ENCODE data around the gene CELSR1.

CELSR1 gene, protein sequence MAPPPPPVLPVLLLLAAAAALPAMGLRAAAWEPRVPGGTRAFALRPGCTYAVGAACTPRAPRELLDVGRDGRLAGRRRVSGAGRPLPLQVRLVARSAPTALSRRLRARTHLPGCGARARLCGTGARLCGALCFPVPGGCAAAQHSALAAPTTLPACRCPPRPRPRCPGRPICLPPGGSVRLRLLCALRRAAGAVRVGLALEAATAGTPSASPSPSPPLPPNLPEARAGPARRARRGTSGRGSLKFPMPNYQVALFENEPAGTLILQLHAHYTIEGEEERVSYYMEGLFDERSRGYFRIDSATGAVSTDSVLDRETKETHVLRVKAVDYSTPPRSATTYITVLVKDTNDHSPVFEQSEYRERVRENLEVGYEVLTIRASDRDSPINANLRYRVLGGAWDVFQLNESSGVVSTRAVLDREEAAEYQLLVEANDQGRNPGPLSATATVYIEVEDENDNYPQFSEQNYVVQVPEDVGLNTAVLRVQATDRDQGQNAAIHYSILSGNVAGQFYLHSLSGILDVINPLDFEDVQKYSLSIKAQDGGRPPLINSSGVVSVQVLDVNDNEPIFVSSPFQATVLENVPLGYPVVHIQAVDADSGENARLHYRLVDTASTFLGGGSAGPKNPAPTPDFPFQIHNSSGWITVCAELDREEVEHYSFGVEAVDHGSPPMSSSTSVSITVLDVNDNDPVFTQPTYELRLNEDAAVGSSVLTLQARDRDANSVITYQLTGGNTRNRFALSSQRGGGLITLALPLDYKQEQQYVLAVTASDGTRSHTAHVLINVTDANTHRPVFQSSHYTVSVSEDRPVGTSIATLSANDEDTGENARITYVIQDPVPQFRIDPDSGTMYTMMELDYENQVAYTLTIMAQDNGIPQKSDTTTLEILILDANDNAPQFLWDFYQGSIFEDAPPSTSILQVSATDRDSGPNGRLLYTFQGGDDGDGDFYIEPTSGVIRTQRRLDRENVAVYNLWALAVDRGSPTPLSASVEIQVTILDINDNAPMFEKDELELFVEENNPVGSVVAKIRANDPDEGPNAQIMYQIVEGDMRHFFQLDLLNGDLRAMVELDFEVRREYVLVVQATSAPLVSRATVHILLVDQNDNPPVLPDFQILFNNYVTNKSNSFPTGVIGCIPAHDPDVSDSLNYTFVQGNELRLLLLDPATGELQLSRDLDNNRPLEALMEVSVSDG (N-terminal part only)

DNA sequence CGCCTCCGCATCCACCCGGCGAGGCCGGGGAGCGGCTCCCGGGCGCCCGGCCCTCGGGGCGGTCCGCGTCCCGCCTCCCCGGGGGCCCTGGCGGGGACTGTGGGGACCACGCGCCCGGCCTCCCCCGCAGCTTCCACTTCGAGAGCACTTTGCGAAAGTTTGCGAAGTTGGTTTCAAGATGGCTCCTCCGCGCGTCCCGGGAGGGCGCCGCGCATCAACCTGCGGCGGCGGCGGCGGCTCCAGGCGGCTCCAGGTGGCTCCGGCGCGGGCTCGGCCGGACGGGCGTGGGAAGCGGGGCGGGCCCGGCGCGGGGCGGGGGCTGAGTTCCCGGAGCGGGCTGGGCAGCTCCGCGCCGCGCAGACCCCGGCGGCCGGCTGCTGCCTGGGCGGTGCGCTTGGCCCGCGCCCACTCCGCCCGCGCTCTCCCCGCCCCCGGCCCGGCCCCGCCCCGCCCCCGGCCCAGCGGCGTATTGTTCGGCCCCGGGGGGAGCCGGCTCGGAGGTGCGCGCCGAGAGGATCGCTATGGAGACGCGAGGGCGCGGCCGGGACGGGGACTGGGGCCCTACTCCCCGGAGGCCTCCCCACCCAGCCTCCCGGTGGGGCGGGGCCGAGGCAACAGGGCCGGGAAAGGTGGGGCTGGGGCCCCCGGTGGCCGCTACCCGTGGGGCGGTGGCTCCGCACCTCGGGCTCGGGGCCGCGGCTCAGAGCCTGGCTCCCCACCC, at the start of gene CELSR1:
Gene CELSR1, minus strand, starts transcription at position 396 of the 721 bp plus-strand sequence. CDS start 450 bp downstream, outside the sequence.
- H3K36me3 ChIP-seq (ENCODE audit: control insufficient read depth, insufficient read depth, low read length) = peaks cover 8% of the 10 kb centered on the region
- peaks cover 21% of the 10 kb centered on the region for H3K27me3 ChIP-seq (ENCODE audit: control insufficient read depth, insufficient read depth, low read length)
- no peak within 1 kb of the TSS for H3K9ac ChIP-seq (ENCODE audit: low read depth, low read length)
- H3K4me3 ChIP-seq (ENCODE audit: low read depth, low read length) = peak within 1 kb of the TSS; percentile 31
- no peaks in the 10 kb centered on the region for H3K9me3 ChIP-seq (ENCODE audit: control insufficient read depth, insufficient read depth, low read length)
- peaks cover 3% of the 10 kb centered on the region for H3K4me1 ChIP-seq (ENCODE audit: control insufficient read depth, insufficient read depth, low read length)

DNA sequence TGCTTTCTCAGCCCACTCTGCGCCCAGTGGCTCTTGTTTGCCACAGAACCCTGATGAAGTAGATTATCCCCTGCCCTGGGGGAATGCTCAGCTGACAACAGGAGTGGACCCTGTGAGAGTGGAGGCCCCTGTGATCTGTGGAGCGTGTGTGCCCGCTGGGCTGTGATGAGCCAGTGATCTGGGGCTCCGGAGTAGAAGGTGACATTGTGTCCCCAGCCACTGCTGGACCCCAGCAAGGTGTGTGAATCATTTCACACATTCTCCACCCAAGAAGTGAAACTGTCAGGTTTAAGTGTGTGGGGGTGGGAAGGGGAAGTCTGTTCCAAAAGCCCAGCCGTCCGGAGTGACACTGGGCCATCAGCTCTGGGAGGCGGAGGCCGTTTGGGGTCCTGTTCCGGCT, 49.6 kb upstream of the CELSR1 start:
- peaks cover 7% of the 10 kb centered on the region for H3K4me1 ChIP-seq (ENCODE audit: control insufficient read depth, insufficient read depth, low read length)
- no peak overlapping the region for H3K4me3 ChIP-seq (ENCODE audit: low read depth, low read length)
- no peak overlapping the region for H3K9ac ChIP-seq (ENCODE audit: low read depth, low read length)
- H3K27me3 ChIP-seq (ENCODE audit: control insufficient read depth, insufficient read depth, low read length) = no peaks in the 10 kb centered on the region
- H3K9me3 ChIP-seq (ENCODE audit: control insufficient read depth, insufficient read depth, low read length) = no peaks in the 10 kb centered on the region
- H3K36me3 ChIP-seq (ENCODE audit: control insufficient read depth, insufficient read depth, low read length) = no peaks in the 10 kb centered on the region

DNA sequence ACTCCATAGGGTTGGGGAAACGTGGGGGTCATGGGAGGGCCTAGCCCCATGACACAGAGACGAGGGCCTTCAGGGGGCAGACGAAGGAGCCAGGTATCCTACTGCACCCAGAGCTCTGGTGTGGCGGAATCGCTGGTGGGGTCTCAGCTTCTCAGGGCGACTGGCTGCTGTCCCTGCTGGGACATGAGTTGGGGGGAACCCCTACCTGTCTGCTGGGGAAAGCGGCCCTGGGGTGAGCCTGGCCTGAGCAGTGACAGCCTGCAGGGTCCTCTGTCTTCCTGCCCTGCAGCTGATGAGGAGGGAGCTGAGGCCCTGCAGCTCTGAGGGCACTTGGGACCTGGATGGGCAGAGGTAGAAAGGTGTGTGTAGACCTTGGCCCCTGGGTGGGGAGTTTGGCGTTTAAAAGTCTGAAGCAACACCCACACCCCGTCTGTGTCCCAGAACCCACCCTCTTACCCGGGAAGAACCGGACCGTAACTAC, 49.2 kb upstream of the CELSR1 start:
- H3K9me3 ChIP-seq (ENCODE audit: control insufficient read depth, insufficient read depth, low read length) = no peaks in the 10 kb centered on the region
- peaks cover 7% of the 10 kb centered on the region for H3K4me1 ChIP-seq (ENCODE audit: control insufficient read depth, insufficient read depth, low read length)
- H3K27me3 ChIP-seq (ENCODE audit: control insufficient read depth, insufficient read depth, low read length) = no peaks in the 10 kb centered on the region
- H3K9ac ChIP-seq (ENCODE audit: low read depth, low read length) = no peak overlapping the region
- no peaks in the 10 kb centered on the region for H3K36me3 ChIP-seq (ENCODE audit: control insufficient read depth, insufficient read depth, low read length)
- H3K4me3 ChIP-seq (ENCODE audit: low read depth, low read length) = no peak overlapping the region

DNA sequence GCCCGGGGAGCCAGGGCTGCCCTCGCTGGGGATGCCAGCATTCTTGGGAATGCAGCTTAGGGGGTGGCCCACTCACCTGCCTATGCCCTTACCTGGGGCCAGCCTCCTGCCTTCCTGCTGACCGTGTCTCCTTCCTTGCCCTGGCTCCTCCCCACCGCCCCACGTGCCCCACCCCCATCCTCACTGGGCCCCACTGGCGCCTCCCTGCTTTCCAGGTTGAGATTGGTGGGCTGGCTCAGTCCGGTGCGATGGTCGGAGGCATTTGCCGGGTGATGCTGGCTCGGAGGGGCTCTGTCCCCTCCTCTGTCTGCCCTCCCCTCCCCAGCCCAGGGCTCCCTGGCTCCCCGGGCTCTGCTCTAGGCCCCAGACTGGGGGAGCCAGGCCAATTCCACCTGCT, 48.7 kb upstream of the CELSR1 start:
- Histone ChIP-seq H3K36me3 (ENCODE audit: control insufficient read depth, insufficient read depth, low read length) (no peaks in the 10 kb centered on the region), H3K9me3 (ENCODE audit: control insufficient read depth, insufficient read depth, low read length) (no peaks in the 10 kb centered on the region), H3K9ac (ENCODE audit: low read depth, low read length) (no peak overlapping the region), H3K4me3 (ENCODE audit: low read depth, low read length) (no peak overlapping the region), H3K27me3 (ENCODE audit: control insufficient read depth, insufficient read depth, low read length) (no peaks in the 10 kb centered on the region), H3K4me1 (ENCODE audit: control insufficient read depth, insufficient read depth, low read length) (peaks cover 7% of the 10 kb centered on the region)

DNA sequence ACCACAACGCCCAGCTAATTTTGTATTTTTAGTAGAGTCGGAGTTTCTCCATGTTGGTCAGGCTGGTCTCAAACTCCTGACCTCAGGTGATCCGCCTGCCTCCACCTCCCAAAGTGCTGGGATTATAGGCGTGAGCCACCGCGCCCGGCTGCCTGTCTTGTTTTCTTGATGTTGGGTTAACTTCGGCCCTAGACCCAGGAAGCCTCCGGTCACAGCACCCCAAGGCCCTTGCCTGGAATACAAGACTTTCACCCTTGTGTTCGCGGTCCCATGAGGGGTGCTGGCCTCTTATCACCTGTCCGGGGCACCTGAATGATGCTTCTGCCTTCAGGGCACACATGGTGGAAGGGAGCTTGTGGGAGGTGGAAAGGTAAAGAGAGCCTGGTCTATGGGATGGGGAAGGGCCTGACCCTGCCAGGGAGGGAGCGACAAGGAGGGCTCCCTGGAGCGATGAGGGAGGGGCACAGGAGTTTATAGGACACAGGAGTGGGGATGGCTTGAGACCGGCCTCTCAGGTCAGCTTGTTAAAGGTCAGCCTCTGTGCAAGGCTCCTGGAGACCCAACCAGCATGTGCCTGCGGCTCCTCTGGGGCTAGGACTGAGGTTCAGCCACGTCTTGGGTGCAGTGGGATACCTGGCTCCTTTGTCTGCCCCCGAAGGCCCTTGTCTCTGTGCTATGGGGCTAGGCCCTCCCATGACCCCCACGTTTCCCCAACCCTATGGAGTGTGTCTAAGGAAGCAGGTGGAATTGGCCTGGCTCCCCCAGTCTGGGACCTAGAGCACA, 48.1 kb upstream of the CELSR1 start:
- Histone ChIP-seq H3K36me3 (ENCODE audit: control insufficient read depth, insufficient read depth, low read length) (no peaks in the 10 kb centered on the region), H3K9me3 (ENCODE audit: control insufficient read depth, insufficient read depth, low read length) (no peaks in the 10 kb centered on the region), H3K27me3 (ENCODE audit: control insufficient read depth, insufficient read depth, low read length) (no peaks in the 10 kb centered on the region), H3K4me3 (ENCODE audit: low read depth, low read length) (no peak overlapping the region), H3K4me1 (ENCODE audit: control insufficient read depth, insufficient read depth, low read length) (peaks cover 7% of the 10 kb centered on the region), H3K9ac (ENCODE audit: low read depth, low read length) (no peak overlapping the region)

DNA sequence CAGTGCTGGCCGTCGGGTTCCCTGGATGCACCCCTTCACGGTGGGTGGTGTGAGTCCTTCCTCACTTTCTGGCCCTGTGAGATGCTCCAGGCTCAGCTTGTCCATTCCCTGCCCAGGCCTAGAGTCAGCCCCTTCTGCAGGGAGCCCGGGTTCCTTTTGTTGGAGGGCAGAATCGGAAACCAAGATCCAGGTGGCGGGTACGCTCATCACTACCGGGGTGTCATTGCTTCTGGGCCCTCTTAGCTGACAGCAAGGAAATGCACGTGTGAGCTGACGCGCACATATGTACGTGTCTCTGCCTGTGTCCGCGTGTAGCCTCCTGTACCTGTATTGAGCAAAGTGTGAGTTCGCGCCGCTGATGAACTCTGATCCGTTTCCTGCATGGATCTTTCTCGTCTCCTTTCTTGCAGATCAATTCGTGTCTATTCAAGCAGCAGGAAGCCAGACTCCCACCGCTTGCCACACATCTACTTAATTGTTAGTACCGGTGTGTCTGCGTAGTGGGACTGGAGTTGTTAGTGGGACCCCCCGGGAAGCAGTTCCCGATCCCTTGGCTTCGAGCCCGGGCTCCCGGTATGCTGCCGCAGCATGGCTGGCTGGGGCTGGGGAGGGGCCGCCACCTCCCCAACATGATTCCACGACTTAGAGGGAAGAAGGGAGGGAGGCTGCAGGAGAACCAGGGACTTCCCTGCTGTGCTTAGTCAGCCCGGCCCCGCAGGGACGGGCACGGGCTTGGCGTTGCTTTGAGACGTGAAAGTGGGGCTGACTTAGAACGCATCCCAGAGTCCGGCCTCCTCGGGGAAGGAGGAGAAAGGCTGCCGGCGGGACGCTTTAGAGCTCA, 46.9 kb upstream of the CELSR1 start:
- H3K9me3 ChIP-seq (ENCODE audit: control insufficient read depth, insufficient read depth, low read length) = no peaks in the 10 kb centered on the region
- no peak overlapping the region for H3K9ac ChIP-seq (ENCODE audit: low read depth, low read length)
- H3K4me3 ChIP-seq (ENCODE audit: low read depth, low read length) = peak overlapping the region; percentile 7
- H3K36me3 ChIP-seq (ENCODE audit: control insufficient read depth, insufficient read depth, low read length) = no peaks in the 10 kb centered on the region
- H3K4me1 ChIP-seq (ENCODE audit: control insufficient read depth, insufficient read depth, low read length) = peaks cover 5% of the 10 kb centered on the region
- H3K27me3 ChIP-seq (ENCODE audit: control insufficient read depth, insufficient read depth, low read length) = no peaks in the 10 kb centered on the region

DNA sequence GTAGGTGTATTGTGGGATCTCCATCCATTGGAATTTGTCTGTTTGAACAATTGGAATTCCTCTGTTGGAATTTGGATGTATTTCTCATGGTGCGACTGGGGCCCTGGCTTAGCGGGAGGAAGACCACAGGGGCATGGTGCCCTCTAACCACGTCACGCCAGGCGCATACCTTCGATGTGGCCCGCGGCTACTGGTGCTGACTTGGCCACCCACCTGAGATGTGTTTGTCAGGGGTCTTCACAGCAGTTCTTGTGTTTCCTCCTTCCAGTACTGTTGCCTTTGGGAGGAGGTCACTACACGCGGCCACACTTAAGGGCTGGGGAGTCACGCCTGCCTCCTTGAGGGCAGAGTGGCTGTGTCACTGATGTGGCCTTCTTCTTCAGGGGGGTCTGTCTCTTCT, 46.2 kb upstream of the CELSR1 start:
- no peak overlapping the region for H3K9ac ChIP-seq (ENCODE audit: low read depth, low read length)
- H3K36me3 ChIP-seq (ENCODE audit: control insufficient read depth, insufficient read depth, low read length) = no peaks in the 10 kb centered on the region
- no peak overlapping the region for H3K4me3 ChIP-seq (ENCODE audit: low read depth, low read length)
- H3K9me3 ChIP-seq (ENCODE audit: control insufficient read depth, insufficient read depth, low read length) = no peaks in the 10 kb centered on the region
- H3K4me1 ChIP-seq (ENCODE audit: control insufficient read depth, insufficient read depth, low read length) = peaks cover 5% of the 10 kb centered on the region
- H3K27me3 ChIP-seq (ENCODE audit: control insufficient read depth, insufficient read depth, low read length) = no peaks in the 10 kb centered on the region

DNA sequence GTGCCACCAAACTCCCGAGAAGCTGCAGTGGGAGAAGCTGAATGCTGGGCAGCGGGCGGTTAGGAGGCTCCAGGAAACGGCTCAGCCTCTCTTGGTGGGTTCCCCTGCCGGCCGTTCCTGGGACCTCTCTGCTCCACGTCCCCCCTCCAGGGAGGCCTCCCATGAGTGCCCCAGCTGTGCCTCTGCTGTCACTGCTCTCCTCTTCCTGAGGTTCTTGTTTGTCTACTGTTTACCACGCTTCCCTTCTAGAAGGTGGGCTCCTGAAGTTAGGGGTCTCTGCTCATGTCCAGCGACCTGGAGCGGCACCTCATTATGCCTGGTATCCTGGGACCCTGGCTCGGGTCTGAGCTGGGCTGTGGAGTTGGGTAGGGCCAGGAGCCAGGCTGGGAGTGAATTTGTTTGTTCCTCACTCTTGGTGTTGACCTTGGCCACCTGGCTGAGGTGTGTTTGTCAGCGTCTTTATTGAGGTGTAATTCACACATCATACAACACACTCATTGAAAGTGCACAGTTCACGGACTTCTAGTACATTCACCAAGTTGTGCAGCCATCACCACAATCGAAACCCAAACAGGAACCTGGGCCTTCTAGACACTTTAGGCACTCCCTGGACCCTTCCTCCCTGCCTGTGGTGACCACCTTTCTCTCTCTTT, 45.0 kb upstream of the CELSR1 start:
- no peak overlapping the region for H3K4me3 ChIP-seq (ENCODE audit: low read depth, low read length)
- H3K9ac ChIP-seq (ENCODE audit: low read depth, low read length) = no peak overlapping the region
- no peaks in the 10 kb centered on the region for H3K9me3 ChIP-seq (ENCODE audit: control insufficient read depth, insufficient read depth, low read length)
- peaks cover 5% of the 10 kb centered on the region for H3K4me1 ChIP-seq (ENCODE audit: control insufficient read depth, insufficient read depth, low read length)
- H3K27me3 ChIP-seq (ENCODE audit: control insufficient read depth, insufficient read depth, low read length) = peaks cover 3% of the 10 kb centered on the region
- H3K36me3 ChIP-seq (ENCODE audit: control insufficient read depth, insufficient read depth, low read length) = no peaks in the 10 kb centered on the region

DNA sequence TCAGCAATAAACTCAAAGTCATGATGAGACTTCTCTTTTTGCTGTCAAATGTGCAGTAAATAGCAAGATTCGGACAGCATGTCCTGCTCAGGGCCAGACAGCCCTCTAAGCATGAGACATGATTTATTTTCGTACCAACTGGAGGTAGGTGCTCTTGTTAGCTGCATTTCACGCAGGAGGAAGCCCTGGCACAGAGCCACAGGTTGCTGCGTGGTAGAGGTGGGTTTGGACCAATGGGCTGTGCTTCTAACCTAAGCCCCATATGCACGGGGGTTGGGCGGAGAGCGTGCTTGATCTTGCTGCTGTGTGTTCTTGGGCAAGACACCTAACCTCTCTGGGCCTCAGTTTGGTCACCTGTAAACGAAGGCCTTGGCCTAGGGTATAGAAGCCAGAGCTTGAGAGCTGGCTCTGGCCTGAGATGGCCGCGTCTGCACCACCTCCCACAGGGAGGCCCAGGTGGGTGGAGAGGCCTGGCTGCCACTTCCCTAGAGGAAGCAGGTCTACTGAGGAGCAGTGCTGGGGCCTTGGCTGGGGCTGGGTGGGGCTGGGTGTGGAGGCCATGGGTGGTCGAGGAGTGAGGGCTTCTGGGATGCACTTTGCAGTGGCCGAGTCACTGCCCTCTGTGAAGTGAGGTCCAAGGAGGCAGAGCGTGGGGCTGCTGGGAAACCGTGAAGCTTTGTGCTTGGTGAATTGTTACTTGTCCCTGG, 44.3 kb upstream of the CELSR1 start:
- H3K4me3 ChIP-seq (ENCODE audit: low read depth, low read length) = no peak overlapping the region
- H3K36me3 ChIP-seq (ENCODE audit: control insufficient read depth, insufficient read depth, low read length) = no peaks in the 10 kb centered on the region
- H3K27me3 ChIP-seq (ENCODE audit: control insufficient read depth, insufficient read depth, low read length) = peaks cover 3% of the 10 kb centered on the region
- no peak overlapping the region for H3K9ac ChIP-seq (ENCODE audit: low read depth, low read length)
- H3K9me3 ChIP-seq (ENCODE audit: control insufficient read depth, insufficient read depth, low read length) = no peaks in the 10 kb centered on the region
- H3K4me1 ChIP-seq (ENCODE audit: control insufficient read depth, insufficient read depth, low read length) = peaks cover 5% of the 10 kb centered on the region

Measured in iPS-15b (cell line).